Measurements from ENCODE around the gene GYG2. TPM values are rescaled to one million over a fixed set of nuclear protein-coding genes. Genes with fewer than 3 reads are reported as not detected.

The GYG2 gene
- total RNA-seq, 1 experiment from 2014 or later: 47.6 TPM

DNA sequence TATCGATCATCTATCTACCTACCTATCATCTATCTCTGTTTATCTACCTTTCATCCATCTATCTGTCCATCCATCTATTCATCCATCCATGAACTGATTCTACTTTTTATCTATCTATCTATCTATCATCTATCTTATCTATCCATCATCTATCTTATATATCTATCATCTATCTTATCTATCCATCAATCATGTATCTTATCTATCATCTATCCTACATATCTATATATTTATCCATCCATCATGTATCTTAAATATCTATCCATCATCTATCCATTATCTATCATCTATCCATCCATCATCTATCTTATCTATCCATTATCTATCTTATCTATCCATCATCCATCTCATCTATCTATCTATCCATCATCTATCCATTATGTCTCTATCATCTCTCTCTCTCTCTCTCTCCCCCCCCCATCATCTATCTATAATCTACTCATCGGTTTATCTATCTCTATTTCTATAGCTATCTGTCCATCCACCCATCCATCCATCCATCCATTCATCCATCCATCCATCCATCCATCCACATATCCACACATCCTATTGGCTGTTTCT lies 79.5 kb downstream of the GYG2 start:
- H3K9me3 Mint-ChIP-seq: peaks cover 5% of the 10 kb centered on the region
- TF ChIP-seq, protein P1, sequence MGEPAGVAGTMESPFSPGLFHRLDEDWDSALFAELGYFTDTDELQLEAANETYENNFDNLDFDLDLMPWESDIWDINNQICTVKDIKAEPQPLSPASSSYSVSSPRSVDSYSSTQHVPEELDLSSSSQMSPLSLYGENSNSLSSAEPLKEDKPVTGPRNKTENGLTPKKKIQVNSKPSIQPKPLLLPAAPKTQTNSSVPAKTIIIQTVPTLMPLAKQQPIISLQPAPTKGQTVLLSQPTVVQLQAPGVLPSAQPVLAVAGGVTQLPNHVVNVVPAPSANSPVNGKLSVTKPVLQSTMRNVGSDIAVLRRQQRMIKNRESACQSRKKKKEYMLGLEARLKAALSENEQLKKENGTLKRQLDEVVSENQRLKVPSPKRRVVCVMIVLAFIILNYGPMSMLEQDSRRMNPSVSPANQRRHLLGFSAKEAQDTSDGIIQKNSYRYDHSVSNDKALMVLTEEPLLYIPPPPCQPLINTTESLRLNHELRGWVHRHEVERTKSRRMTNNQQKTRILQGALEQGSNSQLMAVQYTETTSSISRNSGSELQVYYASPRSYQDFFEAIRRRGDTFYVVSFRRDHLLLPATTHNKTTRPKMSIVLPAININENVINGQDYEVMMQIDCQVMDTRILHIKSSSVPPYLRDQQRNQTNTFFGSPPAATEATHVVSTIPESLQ (CRISPR knock-in tag; IDR thresholded peaks at IDR 0.05): no peak
- TF ChIP-seq, protein P2, sequence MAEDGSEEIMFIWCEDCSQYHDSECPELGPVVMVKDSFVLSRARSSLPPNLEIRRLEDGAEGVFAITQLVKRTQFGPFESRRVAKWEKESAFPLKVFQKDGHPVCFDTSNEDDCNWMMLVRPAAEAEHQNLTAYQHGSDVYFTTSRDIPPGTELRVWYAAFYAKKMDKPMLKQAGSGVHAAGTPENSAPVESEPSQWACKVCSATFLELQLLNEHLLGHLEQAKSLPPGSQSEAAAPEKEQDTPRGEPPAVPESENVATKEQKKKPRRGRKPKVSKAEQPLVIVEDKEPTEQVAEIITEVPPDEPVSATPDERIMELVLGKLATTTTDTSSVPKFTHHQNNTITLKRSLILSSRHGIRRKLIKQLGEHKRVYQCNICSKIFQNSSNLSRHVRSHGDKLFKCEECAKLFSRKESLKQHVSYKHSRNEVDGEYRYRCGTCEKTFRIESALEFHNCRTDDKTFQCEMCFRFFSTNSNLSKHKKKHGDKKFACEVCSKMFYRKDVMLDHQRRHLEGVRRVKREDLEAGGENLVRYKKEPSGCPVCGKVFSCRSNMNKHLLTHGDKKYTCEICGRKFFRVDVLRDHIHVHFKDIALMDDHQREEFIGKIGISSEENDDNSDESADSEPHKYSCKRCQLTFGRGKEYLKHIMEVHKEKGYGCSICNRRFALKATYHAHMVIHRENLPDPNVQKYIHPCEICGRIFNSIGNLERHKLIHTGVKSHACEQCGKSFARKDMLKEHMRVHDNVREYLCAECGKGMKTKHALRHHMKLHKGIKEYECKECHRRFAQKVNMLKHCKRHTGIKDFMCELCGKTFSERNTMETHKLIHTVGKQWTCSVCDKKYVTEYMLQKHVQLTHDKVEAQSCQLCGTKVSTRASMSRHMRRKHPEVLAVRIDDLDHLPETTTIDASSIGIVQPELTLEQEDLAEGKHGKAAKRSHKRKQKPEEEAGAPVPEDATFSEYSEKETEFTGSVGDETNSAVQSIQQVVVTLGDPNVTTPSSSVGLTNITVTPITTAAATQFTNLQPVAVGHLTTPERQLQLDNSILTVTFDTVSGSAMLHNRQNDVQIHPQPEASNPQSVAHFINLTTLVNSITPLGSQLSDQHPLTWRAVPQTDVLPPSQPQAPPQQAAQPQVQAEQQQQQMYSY (CRISPR knock-in tag; IDR thresholded peaks at IDR 0.05): no peak
- TF ChIP-seq TEAD1 (CRISPR knock-in tag; IDR thresholded peaks at IDR 0.05) (no peak), IRF1 (CRISPR knock-in tag; IDR thresholded peaks at IDR 0.05) (no peak), GTF2I (CRISPR knock-in tag; conservative IDR thresholded peaks at IDR 0.05) (no peak), PRRX2 (CRISPR knock-in tag; IDR thresholded peaks at IDR 0.05) (no peak), NR2C2 (CRISPR knock-in tag; IDR thresholded peaks at IDR 0.05) (no peak), AR (CRISPR knock-in tag; IDR thresholded peaks at IDR 0.05) (no peak), MYBL2 (CRISPR knock-in tag; IDR thresholded peaks at IDR 0.05) (no peak), ZNF423 (CRISPR knock-in tag; IDR thresholded peaks at IDR 0.05) (no peak), ZNF671 (CRISPR knock-in tag; IDR thresholded peaks at IDR 0.05) (no peak), SMAD4 (CRISPR knock-in tag; IDR thresholded peaks at IDR 0.05) (no peak), IRF2 (CRISPR knock-in tag; IDR thresholded peaks at IDR 0.05; ENCODE audit: borderline replicate concordance, low read depth) (no peak), ZNF121 (CRISPR knock-in tag; IDR thresholded peaks at IDR 0.05) (no peak)
- TF ChIP-seq, protein P3, sequence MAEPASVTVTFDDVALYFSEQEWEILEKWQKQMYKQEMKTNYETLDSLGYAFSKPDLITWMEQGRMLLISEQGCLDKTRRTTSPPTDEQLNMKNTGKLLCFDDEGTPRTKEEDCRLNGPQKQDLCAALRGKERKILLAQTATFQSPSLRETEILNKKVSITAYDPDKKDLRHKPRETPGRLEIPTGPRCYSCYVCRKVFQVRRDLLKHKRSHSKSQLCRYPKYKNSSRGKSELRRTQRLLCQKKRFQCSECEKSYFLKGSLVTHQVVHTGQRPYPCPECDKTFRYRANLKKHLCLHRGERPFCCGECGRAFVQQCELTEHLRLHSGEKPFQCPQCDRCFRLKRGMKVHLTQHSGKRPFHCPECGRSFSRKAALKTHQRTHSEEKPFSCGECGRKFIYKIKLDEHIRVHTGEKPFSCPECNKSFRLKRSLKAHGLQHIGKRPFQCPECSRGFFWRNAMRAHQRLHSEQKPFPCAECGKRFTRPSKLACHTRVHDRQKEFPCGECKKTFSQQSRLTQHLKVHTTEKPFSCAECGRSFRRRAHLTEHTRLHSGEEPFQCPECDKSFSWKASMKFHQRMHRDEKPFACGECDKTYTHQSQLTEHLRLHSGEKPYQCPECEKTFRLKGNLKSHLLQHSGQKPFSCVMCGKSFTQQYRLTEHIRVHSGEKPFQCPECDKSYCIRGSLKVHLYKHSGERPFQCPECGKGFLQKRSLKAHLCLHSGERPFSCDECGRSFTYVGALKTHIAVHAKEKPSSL (CRISPR knock-in tag; conservative IDR thresholded peaks at IDR 0.05): no peak
- TF ChIP-seq, protein P4, sequence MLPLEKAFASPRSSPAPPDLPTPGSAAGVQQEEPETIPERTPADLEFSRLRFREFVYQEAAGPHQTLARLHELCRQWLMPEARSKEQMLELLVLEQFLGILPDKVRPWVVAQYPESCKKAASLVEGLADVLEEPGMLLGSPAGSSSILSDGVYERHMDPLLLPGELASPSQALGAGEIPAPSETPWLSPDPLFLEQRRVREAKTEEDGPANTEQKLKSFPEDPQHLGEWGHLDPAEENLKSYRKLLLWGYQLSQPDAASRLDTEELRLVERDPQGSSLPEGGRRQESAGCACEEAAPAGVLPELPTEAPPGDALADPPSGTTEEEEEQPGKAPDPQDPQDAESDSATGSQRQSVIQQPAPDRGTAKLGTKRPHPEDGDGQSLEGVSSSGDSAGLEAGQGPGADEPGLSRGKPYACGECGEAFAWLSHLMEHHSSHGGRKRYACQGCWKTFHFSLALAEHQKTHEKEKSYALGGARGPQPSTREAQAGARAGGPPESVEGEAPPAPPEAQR (CRISPR knock-in tag; IDR thresholded peaks at IDR 0.05): no peak
- peaks cover 14% of the 10 kb centered on the region for H3K4me1 Mint-ChIP-seq
- CTCF ChIA-PET: no interaction called here
- no peaks in the 10 kb centered on the region; the same call in 1 of the 2 replicates for H3K27me3 Mint-ChIP-seq (ENCODE audit: low read depth)
- no peak for DNase-seq (ENCODE audit: low spot score)
- no peak overlapping the region for H3K27ac Mint-ChIP-seq
- POLR2A ChIA-PET: no interaction called here
- no peak overlapping the region for H3K4me3 Mint-ChIP-seq
- peaks cover 8% of the 10 kb centered on the region for H3K36me3 Mint-ChIP-seq
- no peak for ATAC-seq
